Activated B cell treated with CpG ODN at 0.5 μM for 24 hours (primary cell): Measurements from ENCODE around the gene AGMO. TPM values are rescaled to one million over a fixed set of nuclear protein-coding genes. Genes with fewer than 3 reads are reported as not detected.
"Not testable (repeated sequence)": the region's sequence is repeated elsewhere in the genome, so short reads cannot be mapped to it uniquely, and the experiment has no call there.

ENCODE experiments used
- ATAC-seq: fragments of 200-7000 bp; cut with Tn5 transposase; one replicate; pipeline ENCODE4 v1.10.0; 2021; ENCODE audit warnings: low read depth, mild to moderate bottlenecking, moderate library complexity
- CTCF ChIA-PET: fragments of 350-600 bp; sonication (Branson Sonifier 250); formaldehyde crosslinking; loops from one replicate; lab custom pipeline; 2021; ENCODE audit warnings: antibody characterized with exemption; lab: Charles Lee
- POLR2A ChIA-PET: fragments of 350-600 bp; sonication (Branson Sonifier 250); formaldehyde crosslinking; loops from one replicate; lab custom pipeline; 2021; ENCODE audit warnings: antibody characterized with exemption; lab: Charles Lee
- DNase-seq: peaks from one replicate; pipeline ENCODE4 v3.0.0; 2022
- H3K27ac Mint-ChIP-seq: one replicate; pipeline ENCODE4 v1.8.0; 2020; ENCODE audit warnings: mixed read lengths
- H3K27me3 Mint-ChIP-seq: one replicate; pipeline ENCODE4 v1.8.0; 2021; ENCODE audit warnings: mixed read lengths
- H3K36me3 Mint-ChIP-seq: one replicate; pipeline ENCODE4 v1.8.0; 2021; ENCODE audit warnings: low read depth, mixed read lengths
- H3K4me1 Mint-ChIP-seq: one replicate; pipeline ENCODE4 v1.8.0; 2021; ENCODE audit warnings: mixed read lengths
- H3K4me3 Mint-ChIP-seq: one replicate; pipeline ENCODE4 v1.8.0; 2020; ENCODE audit warnings: mild to moderate bottlenecking, mixed read lengths
- H3K9me3 Mint-ChIP-seq: one replicate; pipeline ENCODE4 v1.8.0; 2020; ENCODE audit warnings: mixed read lengths
- intact Hi-C: fragments of 100-400 bp; cut with micrococcal nuclease; formaldehyde crosslinking; loops from one replicate; pipeline ENCODE4 v1.15.1; 2024
- total RNA-seq: library from RNA; stranded (reverse); gene quantifications from 2 replicates; pipeline ENCODE4 v1.2.3, GENCODE V29; 2022
- TF ChIP-seq, protein P1 (sequence below): fragments of 200-600 bp; IDR thresholded peaks from one replicate; pipeline ENCODE4 v1.8.0; 2022; ENCODE audit warnings: antibody characterized with exemption, mild to moderate bottlenecking

AGMO gene
- total RNA-seq, 1 donor from 2014 or later: not detected

DNA sequence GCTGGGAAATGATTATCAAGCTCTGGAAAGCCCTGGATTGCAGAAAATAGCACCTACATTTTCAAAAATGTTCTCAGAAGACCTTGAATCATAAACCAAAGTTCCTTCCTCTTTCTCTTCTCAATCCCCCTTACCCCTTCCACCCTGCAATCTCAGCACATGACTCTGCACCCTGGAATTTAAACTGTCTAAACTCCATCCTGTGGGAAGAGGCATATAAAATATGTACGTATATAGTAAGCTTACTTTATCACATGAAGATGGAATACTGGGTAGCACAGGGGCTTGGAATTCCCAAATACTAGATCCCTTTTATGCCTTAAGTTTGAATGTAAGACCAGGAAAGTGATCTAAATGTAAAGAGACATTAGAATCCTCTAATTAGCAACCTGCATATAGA lies 7.7 kb downstream of the AGMO start:
- Mint-ChIP-seq H3K27me3 (no peaks in the 10 kb centered on the region), H3K27ac (no peak overlapping the region)
- CTCF ChIA-PET: no interaction called here

DNA sequence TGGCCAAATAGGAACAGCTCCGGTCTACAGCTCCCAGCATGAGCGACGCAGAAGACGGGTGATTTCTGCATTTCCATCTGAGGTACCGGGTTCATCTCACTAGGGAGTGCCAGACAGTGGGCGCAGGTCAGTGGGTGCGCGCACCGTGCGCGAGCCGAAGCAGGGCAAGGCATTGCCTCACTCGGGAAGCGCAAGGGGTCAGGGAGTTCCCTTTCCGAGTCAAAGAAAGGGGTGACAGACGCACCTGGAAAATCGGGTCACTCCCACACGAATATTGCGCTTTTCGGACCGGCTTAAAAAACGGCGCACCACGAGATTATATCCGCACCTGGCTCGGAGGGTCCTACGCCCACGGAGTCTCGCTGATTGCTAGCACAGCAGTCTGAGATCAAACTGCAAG lies 14.5 kb downstream of the AGMO start:
- H3K27me3 Mint-ChIP-seq, DNase-seq, H3K4me1 Mint-ChIP-seq, intact Hi-C loops, ATAC-seq, H3K9me3 Mint-ChIP-seq, H3K27ac Mint-ChIP-seq, CTCF ChIA-PET, H3K4me3 Mint-ChIP-seq, POLR2A ChIA-PET, H3K36me3 Mint-ChIP-seq: not testable (repeated sequence)

More for the DNA sequence above, 7.7 kb downstream of the AGMO start:
- ATAC-seq (no peak), DNase-seq (no peak)
- H3K9me3 Mint-ChIP-seq: no peaks in the 10 kb centered on the region
- intact Hi-C loops: no loop called here
- TF ChIP-seq, protein P1, sequence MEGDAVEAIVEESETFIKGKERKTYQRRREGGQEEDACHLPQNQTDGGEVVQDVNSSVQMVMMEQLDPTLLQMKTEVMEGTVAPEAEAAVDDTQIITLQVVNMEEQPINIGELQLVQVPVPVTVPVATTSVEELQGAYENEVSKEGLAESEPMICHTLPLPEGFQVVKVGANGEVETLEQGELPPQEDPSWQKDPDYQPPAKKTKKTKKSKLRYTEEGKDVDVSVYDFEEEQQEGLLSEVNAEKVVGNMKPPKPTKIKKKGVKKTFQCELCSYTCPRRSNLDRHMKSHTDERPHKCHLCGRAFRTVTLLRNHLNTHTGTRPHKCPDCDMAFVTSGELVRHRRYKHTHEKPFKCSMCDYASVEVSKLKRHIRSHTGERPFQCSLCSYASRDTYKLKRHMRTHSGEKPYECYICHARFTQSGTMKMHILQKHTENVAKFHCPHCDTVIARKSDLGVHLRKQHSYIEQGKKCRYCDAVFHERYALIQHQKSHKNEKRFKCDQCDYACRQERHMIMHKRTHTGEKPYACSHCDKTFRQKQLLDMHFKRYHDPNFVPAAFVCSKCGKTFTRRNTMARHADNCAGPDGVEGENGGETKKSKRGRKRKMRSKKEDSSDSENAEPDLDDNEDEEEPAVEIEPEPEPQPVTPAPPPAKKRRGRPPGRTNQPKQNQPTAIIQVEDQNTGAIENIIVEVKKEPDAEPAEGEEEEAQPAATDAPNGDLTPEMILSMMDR: no peak
- POLR2A ChIA-PET: no interaction called here
- H3K36me3 Mint-ChIP-seq: no peaks in the 10 kb centered on the region
- no peak overlapping the region for H3K4me3 Mint-ChIP-seq
- no peaks in the 10 kb centered on the region for H3K4me1 Mint-ChIP-seq

DNA sequence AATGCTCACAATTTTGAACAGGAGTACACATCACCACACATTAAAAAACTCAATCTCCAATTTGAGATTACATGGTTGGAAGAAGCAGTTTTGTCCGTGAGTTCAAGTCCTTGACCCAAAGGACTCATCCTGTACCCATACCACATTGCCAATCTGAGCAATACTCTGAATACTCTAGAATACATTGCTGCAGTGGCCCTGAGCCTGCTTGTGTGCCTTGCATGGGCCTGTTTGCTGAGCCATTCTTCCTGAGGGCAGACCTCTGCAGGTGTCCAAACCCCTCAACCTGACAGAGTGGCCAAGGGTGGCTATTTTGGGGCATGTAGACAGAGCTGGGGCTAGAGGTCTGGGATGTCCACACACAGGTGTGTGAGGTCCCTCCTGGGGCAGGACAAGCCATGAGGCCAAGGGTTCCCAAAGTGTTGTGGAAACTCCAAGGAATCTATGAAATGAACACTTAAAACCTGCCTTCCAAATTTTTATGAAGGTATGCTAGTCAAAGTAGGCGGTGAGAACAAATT lies 15.5 kb downstream of the AGMO start:
- ChIA-PET POLR2A (no interaction called here), CTCF (no interaction called here)
- Mint-ChIP-seq H3K4me3 (no peak overlapping the region), H3K27ac (no peak overlapping the region), H3K36me3 (no peaks in the 10 kb centered on the region), H3K4me1 (no peaks in the 10 kb centered on the region), H3K27me3 (no peaks in the 10 kb centered on the region), H3K9me3 (peaks cover 2% of the 10 kb centered on the region)
- intact Hi-C loops: no loop called here
- TF ChIP-seq, protein P1: no peak
- ATAC-seq: no peak
- no peak for DNase-seq

DNA sequence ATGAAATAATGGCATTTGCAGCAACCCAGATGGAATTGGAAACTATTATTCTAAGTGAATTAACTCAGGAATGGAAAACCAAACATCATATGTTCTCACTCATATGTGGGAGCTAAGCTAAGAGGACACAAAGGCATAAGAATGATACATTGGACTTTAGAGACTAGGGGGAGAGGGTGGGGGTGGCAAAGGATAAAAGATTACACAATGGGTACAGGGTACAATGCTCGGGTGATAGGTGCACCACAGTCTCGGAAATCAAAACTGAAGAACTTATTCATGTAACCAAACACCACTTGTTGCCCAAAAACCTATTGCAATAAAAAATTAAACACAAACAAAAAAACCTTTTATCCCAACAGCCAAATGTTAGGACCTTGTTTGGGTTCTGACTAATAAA lies 17.8 kb downstream of the AGMO start:
- TF ChIP-seq, protein P1: no peak
- DNase-seq (no peak), ATAC-seq (no peak)
- intact Hi-C loops: no loop called here
- no peaks in the 10 kb centered on the region for H3K36me3 Mint-ChIP-seq
- no peaks in the 10 kb centered on the region for H3K27me3 Mint-ChIP-seq
- H3K4me3 Mint-ChIP-seq: no peak overlapping the region
- POLR2A ChIA-PET: no interaction called here
- no peak overlapping the region for H3K27ac Mint-ChIP-seq
- H3K9me3 Mint-ChIP-seq: peaks cover 10% of the 10 kb centered on the region
- no peaks in the 10 kb centered on the region for H3K4me1 Mint-ChIP-seq
- CTCF ChIA-PET: no interaction called here

- Mint-ChIP-seq H3K27me3 (no peaks in the 10 kb centered on the region), H3K27ac (no peak overlapping the region), H3K36me3 (no peaks in the 10 kb centered on the region), H3K4me1 (no peaks in the 10 kb centered on the region), H3K4me3 (no peak overlapping the region), H3K9me3 (peaks cover 10% of the 10 kb centered on the region)
- TF ChIP-seq, protein P1: no peak
- ATAC-seq (no peak), DNase-seq (no peak)
- ChIA-PET POLR2A (no interaction called here), CTCF (no interaction called here)
- intact Hi-C loops: no loop called here
Observed at GRCh38 chr7:15543256-15543655, 18.6 kb downstream of the AGMO start.

DNA sequence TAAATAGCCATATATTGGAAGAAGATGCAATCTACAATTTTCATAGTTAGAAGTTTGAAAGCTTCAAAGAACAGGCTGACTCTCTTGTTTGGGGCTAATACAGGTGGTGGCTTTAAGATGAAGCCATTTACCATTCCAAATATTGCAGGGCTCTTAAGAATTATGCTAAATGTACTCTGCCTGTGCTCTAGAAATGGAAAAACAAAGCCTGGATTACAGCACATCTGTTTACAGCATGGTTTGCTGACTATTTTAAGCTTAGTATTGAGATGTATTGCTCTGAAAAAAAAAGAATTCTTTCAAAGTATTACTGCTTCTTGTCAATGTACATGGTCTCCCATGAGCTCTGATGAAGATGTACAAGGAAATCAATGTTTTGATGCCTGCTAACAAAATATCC lies 34.2 kb downstream of the AGMO start:
- intact Hi-C loops: no loop called here
- ChIA-PET CTCF (no interaction called here), POLR2A (no interaction called here)
- Mint-ChIP-seq H3K4me1 (no peaks in the 10 kb centered on the region), H3K9me3 (peaks cover 3% of the 10 kb centered on the region), H3K27me3 (no peaks in the 10 kb centered on the region), H3K36me3 (no peaks in the 10 kb centered on the region), H3K4me3 (no peak overlapping the region), H3K27ac (no peak overlapping the region)
- no peak for DNase-seq
- ATAC-seq: no peak
- TF ChIP-seq, protein P1: no peak
